ENCODE measurements around the gene TMEM244.

- TF ChIP-seq FOS (IDR thresholded peaks at IDR 0.05; ENCODE audit: extremely low read depth, insufficient read length) = no peak
- no peak for TF ChIP-seq SMC3 (conservative IDR thresholded peaks at IDR 0.05; ENCODE audit: insufficient read depth, low read depth, low read length)
- no peak for TF ChIP-seq TAF7 (tag; IDR thresholded peaks at IDR 0.05)
Measured at GRCh38 chr6:129893640-129894039, 32.5 kb upstream of the TMEM244 start.

Measured in K562 (cell line).